GM18907 (cell line): Measurements from ENCODE around the gene MYO18B.

Source experiments
- ATAC-seq: cut with Tn5 transposase; IDR thresholded peaks from one replicate; pipeline ENCODE4 v1.9.1; 2021; ENCODE audit warnings: mild to moderate bottlenecking, moderate library complexity; ENCODE audit not compliant: unreplicated experiment

Gene MYO18B

DNA sequence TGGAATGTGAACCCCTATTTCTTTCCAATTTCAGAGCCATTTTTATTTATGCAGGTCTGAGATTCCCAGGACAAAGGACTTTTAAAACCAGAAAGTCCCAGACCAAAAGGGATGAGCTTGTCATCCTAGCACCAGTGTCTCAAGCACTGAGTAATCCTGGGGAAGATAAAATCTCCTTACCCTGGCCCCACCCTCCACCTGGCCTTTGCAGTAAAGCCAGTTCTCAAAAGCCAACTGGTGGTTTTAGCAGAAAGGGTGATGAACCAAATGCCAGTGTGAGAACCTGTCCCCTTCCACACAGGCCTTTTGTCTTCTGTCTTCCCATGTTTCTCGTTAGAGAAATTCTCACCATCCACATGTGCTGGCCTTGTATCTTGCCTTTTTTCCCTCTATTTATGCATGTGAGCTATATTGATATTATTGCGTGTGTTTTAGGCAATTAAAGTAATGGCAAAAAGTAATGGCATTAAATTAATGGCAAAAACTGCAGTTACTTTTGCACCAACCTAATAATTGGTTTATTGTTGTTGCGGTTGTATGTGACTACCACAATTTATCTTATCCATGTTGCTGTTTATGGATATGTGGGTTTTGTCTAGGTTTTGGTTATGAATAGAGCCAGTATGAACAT lies 191.3 kb downstream of the MYO18B start:
- no peak for ATAC-seq

DNA sequence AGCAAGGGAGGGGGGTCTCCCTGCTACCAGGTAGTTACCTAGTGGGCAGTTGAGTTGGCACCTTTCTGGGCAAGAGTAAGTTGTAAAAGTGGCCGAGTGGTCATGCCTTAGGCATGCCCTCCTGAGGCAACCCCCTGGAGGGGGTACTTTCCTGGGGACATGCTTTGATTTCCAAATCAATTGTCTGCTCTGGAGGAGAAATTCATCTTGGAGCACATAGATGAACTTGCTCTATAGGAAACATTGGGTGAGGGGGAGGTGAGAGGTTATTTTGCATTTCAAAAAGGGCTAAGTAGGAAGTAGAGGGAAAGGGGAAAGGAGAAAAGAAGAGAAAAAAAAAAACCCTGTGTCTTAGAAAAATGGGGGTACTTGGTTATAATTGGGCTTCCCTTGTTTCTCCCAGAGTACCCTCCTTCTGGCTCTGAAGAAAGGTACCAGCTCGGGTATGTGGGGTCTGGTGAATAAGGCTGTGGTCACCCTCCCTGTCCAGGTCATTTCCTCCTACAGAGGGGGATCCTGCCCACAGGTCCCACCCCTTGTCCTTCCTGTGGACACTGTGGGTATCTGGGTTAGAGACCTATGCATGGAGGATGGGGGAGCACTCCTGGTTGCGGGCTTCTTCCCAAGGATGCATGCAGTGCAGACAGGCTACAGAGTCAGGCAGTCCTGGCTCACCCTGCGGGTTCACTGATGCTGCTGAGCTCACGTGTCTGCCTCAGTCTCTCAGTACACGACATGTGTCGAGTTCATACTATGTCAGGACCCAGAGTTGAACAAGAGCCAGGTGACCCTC lies 193.5 kb downstream of the MYO18B start:
- ATAC-seq, result no peak

DNA sequence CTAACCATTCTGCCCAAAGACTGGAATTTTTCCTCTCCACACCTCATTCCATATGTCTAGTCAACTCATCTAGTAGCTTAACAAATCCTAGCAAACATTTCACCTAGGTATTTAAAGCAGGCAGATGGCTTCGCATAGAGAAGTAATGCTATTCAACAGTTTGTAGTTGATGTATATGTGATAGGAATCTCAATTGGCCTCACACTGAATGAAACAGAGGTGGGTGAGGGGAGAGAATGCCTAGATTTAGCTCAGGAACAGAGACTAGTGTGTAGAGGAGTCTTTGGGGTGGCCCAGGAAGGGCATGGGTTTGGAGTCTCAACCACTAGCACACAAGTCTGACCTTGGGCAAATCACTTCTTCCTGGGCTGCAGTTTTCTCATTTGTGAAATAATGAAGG lies 196.2 kb downstream of the MYO18B start:
- ATAC-seq, result no peak

DNA sequence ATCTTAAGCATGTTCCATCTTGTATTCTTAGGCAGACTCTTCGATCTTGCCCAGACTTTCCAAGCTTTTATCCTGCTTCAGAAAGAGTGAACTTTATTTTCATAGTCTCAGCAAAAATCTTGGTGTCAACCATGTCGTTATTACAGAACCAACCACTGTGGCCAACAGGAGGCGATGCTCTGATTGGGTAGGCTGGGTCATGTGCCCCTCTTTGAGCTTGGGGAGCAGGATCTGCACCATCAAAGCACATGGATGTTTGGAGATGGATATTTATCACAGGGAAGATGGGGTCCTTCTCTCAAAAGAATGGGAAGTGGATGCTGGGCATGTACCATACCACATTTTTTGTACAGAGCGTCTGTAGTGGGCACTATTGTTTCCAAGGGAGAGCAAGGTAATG lies 197.4 kb downstream of the MYO18B start:
- no peak for ATAC-seq

GRCh38 chr22:25940479-25940878 lies 198.5 kb downstream of the MYO18B start:
- no peak for ATAC-seq

DNA sequence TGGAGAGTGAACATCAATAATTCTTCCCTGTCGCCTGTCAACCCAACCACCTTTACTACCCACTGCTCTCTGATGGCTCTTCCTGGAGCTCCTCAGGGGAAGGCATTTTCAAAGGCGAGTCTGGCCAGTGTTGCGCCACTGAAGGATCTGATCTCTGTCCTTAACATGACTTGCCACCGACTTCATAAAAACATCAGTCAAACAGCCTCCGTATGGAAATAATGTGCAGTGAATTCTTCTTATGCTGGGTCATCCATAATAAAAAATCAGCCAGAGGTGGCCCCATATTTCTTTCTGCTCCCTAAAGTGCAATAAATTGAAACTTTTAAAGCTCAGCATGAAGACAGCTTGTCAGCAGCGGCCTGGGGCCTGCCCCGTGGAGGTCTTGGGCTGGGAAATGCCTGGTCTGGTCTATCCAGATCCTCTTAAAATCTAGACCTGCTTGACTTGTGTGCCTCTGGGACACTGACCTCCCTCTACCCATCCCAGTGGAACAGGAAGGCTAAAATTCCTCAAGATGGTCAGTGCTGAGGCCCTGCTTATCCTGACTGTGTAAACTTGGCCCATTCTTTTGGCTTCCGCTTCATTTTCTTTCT lies 199.5 kb downstream of the MYO18B start:
- no peak for ATAC-seq

DNA sequence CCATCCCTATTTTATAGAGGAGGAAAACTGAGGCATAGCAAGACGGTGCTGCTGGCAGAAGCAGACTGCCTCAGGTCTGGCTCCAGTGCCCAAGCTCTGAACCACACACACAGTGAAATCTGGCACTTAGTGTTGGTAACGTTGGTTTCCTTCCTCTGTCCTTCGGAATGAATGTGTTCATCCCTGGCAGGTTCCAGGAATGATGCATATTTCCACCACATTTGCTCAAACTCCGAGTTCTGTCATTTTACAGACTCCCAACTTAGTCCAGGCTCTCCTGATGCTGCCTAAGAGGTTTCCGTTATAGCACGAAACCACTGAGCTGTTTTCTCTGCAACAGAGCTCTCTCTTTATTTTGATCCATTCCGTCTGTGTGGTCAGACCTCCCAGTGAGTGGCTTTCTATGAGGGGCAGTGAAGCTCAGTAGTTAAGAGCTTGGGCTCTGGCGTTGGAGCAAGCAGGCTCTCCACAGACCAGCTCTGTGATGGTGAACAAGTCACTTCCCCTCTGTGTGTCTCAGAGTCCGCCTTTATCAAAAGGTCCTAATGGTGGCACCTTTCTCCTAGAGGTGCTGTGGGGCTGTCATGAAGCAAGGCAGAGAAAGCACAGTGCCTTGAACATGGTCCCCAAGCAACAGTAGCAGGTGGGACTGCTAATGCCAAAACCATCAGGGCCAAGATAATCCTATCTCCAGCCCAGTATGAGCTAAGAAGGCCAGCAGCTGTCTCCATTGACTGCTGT lies 200.3 kb downstream of the MYO18B start:
- ATAC-seq, result no peak

DNA sequence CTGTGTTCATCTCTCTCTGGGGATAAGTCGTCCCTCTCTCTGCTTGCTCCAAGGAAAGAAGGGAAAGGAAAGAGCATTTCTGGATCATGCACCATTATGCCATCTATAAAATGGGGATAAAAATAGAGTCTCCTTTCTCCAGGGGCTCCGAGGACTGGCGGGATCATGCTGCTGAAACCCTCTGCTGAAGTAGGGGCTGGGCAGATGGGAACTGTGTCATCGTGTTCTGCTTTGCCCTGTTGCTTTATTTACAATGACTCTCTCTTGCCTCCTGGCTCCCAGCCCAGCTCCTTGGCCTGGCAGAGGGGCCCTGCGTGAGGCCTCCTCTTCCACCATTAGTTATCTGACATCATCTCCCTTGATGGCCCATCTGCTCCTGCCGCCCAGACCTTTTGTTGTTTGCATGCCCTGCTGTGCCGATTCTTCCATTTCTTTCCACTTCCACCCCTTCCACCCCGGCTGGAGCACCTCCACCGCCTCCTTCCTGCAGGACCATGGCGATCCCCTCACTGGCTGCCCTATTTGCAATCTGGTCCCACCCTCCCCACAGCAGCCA lies 200.9 kb downstream of the MYO18B start:
- no peak for ATAC-seq

- ATAC-seq, result no peak
These were observed 208.1 kb downstream of the MYO18B start for GRCh38 chr22:25950111-25950510.

DNA sequence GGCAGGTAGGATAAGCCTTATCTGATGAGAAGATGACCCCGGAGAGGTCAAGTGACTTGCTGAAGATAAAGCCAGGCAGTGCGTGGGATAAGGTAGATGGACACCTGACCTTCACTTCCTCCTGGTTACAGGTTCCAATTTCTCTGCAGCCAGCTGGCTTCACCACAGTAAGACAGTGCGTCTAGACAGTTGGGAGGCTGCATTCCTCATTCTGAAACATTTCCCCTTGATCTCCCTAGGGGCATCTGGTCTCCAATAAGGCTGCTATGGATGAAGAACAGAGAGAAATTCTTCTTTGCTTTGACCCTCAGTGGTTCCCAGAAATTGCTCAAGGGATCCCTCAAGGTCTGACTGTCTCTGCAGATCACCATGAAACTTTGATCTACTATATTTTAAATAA lies 211.3 kb downstream of the MYO18B start:
- no peak for ATAC-seq

DNA sequence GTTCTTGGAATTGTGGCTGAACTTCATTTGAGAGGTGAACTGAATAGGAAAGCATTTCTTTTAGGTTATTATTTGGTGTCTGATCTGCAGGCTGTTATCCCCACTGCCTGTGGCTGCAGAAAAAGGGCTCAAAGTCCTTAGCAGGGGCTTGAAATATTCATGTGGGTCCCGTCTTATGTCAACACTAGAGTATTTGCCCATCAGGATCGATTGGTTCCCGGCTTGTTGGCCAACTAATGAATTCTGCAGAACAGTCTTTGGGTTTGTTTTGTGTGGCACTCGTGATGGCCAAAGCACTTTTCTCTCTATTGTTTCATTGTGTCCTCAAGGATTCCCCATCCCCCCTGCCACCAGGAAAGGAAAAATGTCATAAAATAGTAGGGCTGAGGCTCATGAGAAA lies 211.9 kb downstream of the MYO18B start:
- ATAC-seq, result no peak

DNA sequence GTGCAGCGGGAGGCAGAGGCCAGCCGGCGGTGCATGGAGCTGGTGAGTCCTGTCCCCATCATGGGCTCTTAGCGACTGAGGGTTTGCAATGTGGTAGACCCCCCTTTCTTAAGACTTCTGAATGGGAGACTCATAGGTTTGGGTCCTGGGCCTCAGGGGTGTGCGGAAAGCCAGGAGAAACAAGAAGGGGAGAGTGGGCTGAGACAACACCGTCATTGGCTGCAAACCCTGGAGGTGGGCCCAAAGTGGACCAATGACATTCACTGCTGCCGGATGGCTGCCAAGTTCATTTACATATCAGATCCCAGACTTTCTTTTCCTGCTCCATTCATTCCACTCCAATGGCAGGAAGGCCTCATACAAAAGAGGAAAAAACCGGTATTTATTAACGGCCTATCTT lies 213.3 kb downstream of the MYO18B start:
- ATAC-seq, result no peak

- ATAC-seq, result no peak
These were observed 214.8 kb downstream of the MYO18B start for GRCh38 chr22:25956801-25957200.

GRCh38 chr22:25959818-25960774 lies 218.1 kb downstream of the MYO18B start:
- ATAC-seq, result no peak

GRCh38 chr22:25961699-25962098 lies 219.7 kb downstream of the MYO18B start:
- ATAC-seq, result no peak

GRCh38 chr22:25962711-25963110 lies 220.7 kb downstream of the MYO18B start:
- no peak for ATAC-seq

DNA sequence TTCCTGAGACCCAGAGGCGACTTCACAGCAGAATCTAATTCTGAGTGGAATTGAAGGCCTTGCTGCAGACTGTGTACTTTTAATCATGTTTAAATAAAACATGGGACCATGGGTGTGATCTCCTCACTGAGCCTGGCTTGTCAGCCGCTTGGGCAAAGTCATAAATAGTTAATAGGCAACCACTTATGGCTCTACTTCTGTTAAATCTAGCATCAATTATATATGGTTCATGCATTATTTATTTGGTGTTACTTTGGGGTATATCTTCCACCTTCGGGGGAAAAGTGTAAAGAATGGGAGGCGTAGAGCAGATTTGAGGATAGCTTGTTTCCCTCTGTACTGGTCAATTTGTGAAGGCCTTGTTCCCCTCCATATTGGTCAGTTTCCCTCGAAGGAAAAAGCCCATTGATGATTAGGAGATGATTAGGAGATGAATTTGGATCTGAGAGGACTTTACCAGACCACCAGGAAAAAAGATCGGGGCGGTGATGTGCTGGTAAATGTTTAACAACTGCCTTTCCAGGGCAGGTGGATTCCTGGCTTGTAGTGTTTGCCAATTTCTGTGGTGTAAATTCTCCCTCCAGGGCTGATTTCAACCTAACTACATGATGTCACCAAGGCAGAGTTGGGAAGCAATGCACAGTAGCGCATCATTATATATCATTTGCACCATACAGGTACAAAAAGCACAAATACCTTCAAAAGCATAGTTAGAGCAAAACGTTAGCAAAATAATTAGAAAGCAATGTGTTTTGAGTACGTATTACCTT lies 223.2 kb downstream of the MYO18B start:
- ATAC-seq, result no peak

- no peak for ATAC-seq
These were observed 224.5 kb downstream of the MYO18B start for GRCh38 chr22:25966448-25966913.

DNA sequence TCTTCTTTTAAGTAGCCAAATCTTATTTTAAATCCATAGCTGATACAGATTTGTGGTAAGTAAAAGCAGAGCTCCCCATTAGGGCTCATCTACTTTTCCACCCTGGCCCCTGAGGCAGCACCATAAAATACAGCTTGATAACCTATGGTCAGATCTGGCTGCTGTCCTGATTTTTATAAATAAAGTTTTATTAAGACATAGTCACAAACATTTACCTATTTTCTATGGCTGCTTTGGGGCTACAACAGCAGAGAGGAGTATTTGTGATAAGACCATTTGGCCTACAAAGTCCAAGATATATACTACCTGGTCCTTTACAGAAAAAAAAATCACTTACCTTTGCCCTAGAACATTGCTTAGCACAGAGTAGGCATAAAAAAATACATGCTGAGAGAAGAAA lies 227.3 kb downstream of the MYO18B start:
- no peak for ATAC-seq
